Transverse colon (tissue), 4 donors: ENCODE data around the gene ZFP62. TPM values are rescaled to one million over a fixed set of nuclear protein-coding genes. Genes with fewer than 3 reads are reported as not detected.

Source experiments
- DNase-seq: peaks from one replicate; pipeline ENCODE4 v3.0.0-alpha.2; 2019
- H3K27ac ChIP-seq, 4 donors: fragments of 200-600 bp; sonication (generic); 2 replicates each; pipeline ENCODE4 v1.5.1; 2016 to 2018; ENCODE audit warnings: inconsistent platforms in 4 of 4
- H3K27me3 ChIP-seq: fragments of 200-600 bp; sonication (generic); 2 replicates; pipeline ENCODE4 v1.5.1; 2017; ENCODE audit warnings: inconsistent platforms
- H3K36me3 ChIP-seq, 4 donors: fragments of 200-600 bp; sonication (generic); 2 replicates each; pipeline ENCODE4 v1.5.1; 2017 to 2019; ENCODE audit warnings: inconsistent platforms in 4 of 4
- H3K4me1 ChIP-seq, 4 donors: fragments of 200-600 bp; sonication (generic); 2 replicates each; pipeline ENCODE4 v1.5.1; 2017 to 2020; ENCODE audit warnings: inconsistent platforms in 4 of 4
- H3K4me3 ChIP-seq, 4 donors: fragments of 200-600 bp; sonication (generic); 1 replicate in 1 of 4; 2 replicates in 3 of 4; pipeline versions ENCODE4 v1.5.1 to v1.6.1; 2017 to 2019; ENCODE audit warnings: inconsistent platforms in 4 of 4
- H3K9me3 ChIP-seq, 2 donors: fragments of 200-600 bp; sonication (generic); 2 replicates each; pipeline ENCODE4 v1.5.1; 2017 to 2019; ENCODE audit warnings: inconsistent platforms in 2 of 2
- EP300 ChIP-seq: sonication (generic); formaldehyde crosslinking; IDR thresholded peaks from one replicate; pipeline ENCODE4 v1.6.1; 2017; ENCODE audit warnings: antibody characterized with exemption, low read depth
- POLR2A ChIP-seq: fragments of 450-650 bp; IDR thresholded peaks from one replicate; pipeline ENCODE4 v1.6.1; 2016; ENCODE audit warnings: antibody characterized with exemption, mild to moderate bottlenecking, moderate library complexity
- POLR2AphosphoS5 ChIP-seq, 3 donors: sonication (generic); formaldehyde crosslinking; IDR thresholded peaks; one replicate each; pipeline ENCODE4 v1.6.1; 2016; ENCODE audit warnings: antibody characterized with exemption in 3 of 3
- WGBS, 2 donors: methylation state at CpG; one replicate each; pipeline ENCODE4 v1.1.5; 2018; ENCODE audit warnings: low coverage in 1 of 2; 5-methylcytosine and 5-hydroxymethylcytosine counted together
- in situ Hi-C, 4 donors: fragments of 200-750 bp; cut with MboI; loops; one replicate each; pipeline versions ENCODE4 v1.15.0 to v1.15.1; 2017; ENCODE audit warnings: low sequenced_read_pairs in 3 of 4, low pct_ligation_motif_present in 1 of 4, low pct_unique_long_range_greater_than_20kb in 1 of 4
- intact Hi-C: fragments of 100-400 bp; cut with DNase I; formaldehyde crosslinking; loops from one replicate; pipeline ENCODE4 v1.15.1; 2023; ENCODE audit warnings: low total_unique reads
- total RNA-seq, 4 donors: library from RNA; depleted of rRNA; stranded (reverse); fragments of >200 nt; gene quantifications; one replicate each; pipeline ENCODE4 v1.1.0, GENCODE V29; 2016
- TF ChIP-seq, protein P1 (sequence below), 5 experiments: fragments of 200-600 bp in 3 of 5; fragments of 450-650 bp in 2 of 5; sonication (generic) in 3 of 5; IDR thresholded peaks; 1 replicate in 2 of 5; 2 replicates in 3 of 5; pipeline ENCODE4 v1.5.1; 2016 to 2017; ENCODE audit warnings: antibody characterized with exemption in 5 of 5, inconsistent platforms in 3 of 5, mild to moderate bottlenecking in 2 of 5, moderate library complexity in 1 of 5

ZFP62 gene
- 10 to 100 TPM in 3 of 4 donors, 1 to 10 TPM in 1; 4.1 to 35.7 (median 26.9) TPM for total RNA-seq

DNA sequence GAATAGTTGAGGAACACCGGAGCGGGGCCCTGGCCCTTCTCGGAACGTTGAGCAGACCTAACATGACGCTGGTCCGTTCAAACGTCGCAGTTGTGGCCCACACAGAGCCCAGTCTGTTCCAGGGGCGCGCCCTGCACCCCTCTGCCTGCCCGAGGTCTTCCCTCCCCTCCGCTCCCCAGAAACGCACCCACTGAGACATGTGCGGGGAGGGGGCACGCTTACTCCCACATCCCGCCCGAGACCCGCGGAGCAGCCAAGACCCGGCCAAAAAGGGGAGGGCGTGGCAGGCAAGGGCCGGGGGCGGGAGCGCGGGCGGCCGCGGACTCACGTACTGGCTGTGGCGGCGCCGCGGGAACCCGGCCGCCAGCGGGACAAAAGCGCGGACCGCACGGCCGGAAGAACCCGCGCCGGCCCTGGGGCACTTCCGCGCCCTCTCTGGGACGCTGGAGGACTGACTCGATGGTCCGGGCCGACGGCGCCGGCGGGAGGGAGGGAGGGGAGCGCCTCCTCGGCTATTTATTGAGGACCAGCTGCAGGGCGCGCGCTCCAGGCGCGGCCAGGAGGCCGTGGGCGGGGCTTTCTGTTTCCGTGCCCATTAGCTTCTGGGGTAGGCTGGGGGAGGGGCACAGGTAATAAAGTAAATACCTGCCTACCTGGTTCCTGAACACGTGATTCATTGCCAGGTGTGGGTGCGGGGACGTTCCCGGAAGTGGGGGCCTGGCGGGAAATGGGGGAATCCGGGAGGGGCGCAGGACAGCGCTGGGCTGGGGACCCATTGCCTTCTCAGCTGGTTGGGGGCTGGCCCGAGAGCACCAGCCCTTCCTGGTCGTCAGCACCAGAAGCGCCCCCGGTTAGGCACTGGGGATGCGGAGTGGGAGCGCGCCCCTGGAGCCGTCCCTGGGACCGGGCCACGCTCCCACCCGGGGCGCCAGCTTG, at the start of gene ZFP62:
ZFP62 (minus strand) TSS at position 390 of the 936 bp plus-strand sequence; CDS start at position 333, 57 bp downstream.
- Histone ChIP-seq H3K9me3 (no peaks in the 10 kb centered on the region), H3K27ac (peak within 1 kb of the TSS; percentile 91 to 98 (median 93)), H3K27me3 (no peaks in the 10 kb centered on the region), H3K4me3 (peak within 1 kb of the TSS; percentile 63 to 91 (median 72)), H3K36me3 (peaks cover 0 to under 1% (median 0%) of the 10 kb centered on the region in 4 donors), H3K4me1 (peaks cover 5 to 41% (median 24%) of the 10 kb centered on the region in 4 donors)
- WGBS, 2 donors = 2% methylated on average over 73 of the region's 84 CpGs; no CpG with 5 or more reads in 1 of the 2 donors
- TF ChIP-seq, protein P1, sequence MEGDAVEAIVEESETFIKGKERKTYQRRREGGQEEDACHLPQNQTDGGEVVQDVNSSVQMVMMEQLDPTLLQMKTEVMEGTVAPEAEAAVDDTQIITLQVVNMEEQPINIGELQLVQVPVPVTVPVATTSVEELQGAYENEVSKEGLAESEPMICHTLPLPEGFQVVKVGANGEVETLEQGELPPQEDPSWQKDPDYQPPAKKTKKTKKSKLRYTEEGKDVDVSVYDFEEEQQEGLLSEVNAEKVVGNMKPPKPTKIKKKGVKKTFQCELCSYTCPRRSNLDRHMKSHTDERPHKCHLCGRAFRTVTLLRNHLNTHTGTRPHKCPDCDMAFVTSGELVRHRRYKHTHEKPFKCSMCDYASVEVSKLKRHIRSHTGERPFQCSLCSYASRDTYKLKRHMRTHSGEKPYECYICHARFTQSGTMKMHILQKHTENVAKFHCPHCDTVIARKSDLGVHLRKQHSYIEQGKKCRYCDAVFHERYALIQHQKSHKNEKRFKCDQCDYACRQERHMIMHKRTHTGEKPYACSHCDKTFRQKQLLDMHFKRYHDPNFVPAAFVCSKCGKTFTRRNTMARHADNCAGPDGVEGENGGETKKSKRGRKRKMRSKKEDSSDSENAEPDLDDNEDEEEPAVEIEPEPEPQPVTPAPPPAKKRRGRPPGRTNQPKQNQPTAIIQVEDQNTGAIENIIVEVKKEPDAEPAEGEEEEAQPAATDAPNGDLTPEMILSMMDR (IDR thresholded peaks at IDR 0.05) = peak in 2 of 5 experiments; percentile 29 to 46
- peak; percentile 65 to 82 (median 78) for TF ChIP-seq POLR2AphosphoS5 (IDR thresholded peaks at IDR 0.05)
- TF ChIP-seq POLR2A = peak; percentile 84
- peak; percentile 1 for TF ChIP-seq EP300
- peak; percentile 94 for DNase-seq
- intact Hi-C loops = loop anchor here (5.0 kb wide), 1 partner anchor 79 kb away; no protein-coding TSS in a partner anchor
- in situ Hi-C loops = no loop called here

DNA sequence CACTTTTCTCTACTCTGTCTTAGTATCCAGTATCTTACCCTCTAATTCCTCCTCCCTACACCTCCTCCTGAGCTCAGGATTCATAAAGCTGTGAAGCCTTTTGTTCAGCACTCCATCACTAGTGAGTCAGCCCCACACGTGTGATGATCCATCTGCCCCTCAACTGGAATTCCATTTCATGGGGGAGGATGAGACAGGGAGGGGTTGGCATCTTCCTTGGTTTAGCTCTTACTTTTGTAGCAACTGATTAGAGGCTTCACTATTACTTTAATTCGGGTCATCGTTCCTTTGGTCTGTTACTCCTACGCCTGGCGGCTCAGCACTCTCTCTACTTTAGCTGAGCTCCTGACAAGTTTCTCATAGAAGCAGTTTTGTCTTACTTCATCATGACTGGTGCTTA, 49.7 kb upstream of the ZFP62 start:
- H3K4me3 ChIP-seq = no peak overlapping the region
- no peak overlapping the region for H3K27ac ChIP-seq
- H3K27me3 ChIP-seq = no peaks in the 10 kb centered on the region
- in situ Hi-C loops (no loop called here), intact Hi-C loops (no loop called here)
- H3K9me3 ChIP-seq = no peaks in the 10 kb centered on the region
- no peaks in the 10 kb centered on the region for H3K36me3 ChIP-seq
- 69 to 91% methylated on average over 5 of the region's 5 CpGs for WGBS, 2 donors
- H3K4me1 ChIP-seq = no peaks in the 10 kb centered on the region
- TF ChIP-seq, protein P1 (IDR thresholded peaks at IDR 0.05) = no peak
- TF ChIP-seq POLR2A = no peak
- no peak for TF ChIP-seq EP300
- no peak for TF ChIP-seq POLR2AphosphoS5 (IDR thresholded peaks at IDR 0.05)
- DNase-seq = no peak

DNA sequence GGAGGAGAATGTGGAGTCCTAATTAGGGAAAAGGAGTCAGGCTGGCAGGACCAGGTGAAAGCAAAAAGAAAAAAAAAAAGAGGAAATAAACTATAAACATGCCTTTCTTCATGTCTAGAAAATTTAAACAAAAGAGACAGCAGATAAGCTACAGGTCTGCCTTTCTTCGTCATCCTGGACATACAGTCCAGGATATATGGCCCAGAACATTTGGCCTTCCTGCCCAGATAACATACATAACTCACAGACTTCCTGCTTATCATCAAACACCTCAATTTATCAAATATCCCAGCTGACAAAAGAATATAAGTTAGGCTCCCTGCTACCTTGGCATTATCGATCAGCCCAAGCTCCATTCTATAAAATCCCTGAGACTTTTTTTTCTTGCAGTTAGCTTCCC, 49.1 kb upstream of the ZFP62 start:
- WGBS, 2 donors = 53 to 61% methylated on average over 2 of the region's 2 CpGs
- H3K27ac ChIP-seq = no peak overlapping the region

DNA sequence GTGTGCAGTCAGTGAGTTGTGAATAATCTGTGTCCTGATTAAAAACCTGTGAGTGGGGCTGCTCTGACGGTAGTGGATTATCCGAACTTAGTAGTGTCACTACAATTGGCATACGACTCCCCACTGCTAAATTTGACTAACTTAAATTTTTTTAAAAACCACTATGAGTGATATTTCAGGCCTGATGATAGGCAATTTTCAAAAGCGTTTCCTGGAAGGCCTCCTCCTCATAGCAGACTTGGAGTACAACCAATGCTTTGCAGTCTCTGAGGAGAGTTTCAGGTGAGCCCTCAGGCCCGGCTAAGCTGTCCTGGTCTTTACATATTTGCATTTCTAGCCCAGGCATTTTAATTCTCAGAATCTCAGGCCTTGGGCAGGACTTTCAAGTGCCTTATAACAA, 48.7 kb upstream of the ZFP62 start:
- intact Hi-C loops = no loop called here
- no peak for TF ChIP-seq POLR2AphosphoS5 (IDR thresholded peaks at IDR 0.05)
- no peak for DNase-seq
- no peak overlapping the region for H3K4me3 ChIP-seq
- H3K27ac ChIP-seq = no peak overlapping the region
- no peaks in the 10 kb centered on the region for H3K27me3 ChIP-seq
- no peaks in the 10 kb centered on the region for H3K4me1 ChIP-seq
- H3K36me3 ChIP-seq = no peaks in the 10 kb centered on the region
- in situ Hi-C loops = no loop called here
- WGBS, 2 donors = 58 to 62% methylated on average over 3 to 5 of the region's 5 CpGs
- no peaks in the 10 kb centered on the region for H3K9me3 ChIP-seq

More for the DNA sequence above, 49.1 kb upstream of the ZFP62 start:
- intact Hi-C loops = no loop called here
- DNase-seq = no peak
- in situ Hi-C loops = no loop called here
- H3K36me3 ChIP-seq = no peaks in the 10 kb centered on the region
- no peaks in the 10 kb centered on the region for H3K4me1 ChIP-seq
- TF ChIP-seq, protein P1 (IDR thresholded peaks at IDR 0.05) = no peak
- no peak for TF ChIP-seq POLR2AphosphoS5 (IDR thresholded peaks at IDR 0.05)
- TF ChIP-seq EP300 = no peak
- no peak for TF ChIP-seq POLR2A
- no peaks in the 10 kb centered on the region for H3K27me3 ChIP-seq
- no peak overlapping the region for H3K4me3 ChIP-seq
- H3K9me3 ChIP-seq = no peaks in the 10 kb centered on the region
